ENCODE data around the gene VPREB3. TPM values are rescaled to one million over a fixed set of nuclear protein-coding genes. Genes with fewer than 3 reads are reported as not detected.

Gene VPREB3
- total RNA-seq, 1 experiment from 2014 or later: 0.88 TPM

- peaks cover 50% of the 10 kb centered on the region for H3K4me1 ChIP-seq (ENCODE audit: insufficient read depth, low read length, poor library complexity, severe bottlenecking)
- TF ChIP-seq, protein P1, sequence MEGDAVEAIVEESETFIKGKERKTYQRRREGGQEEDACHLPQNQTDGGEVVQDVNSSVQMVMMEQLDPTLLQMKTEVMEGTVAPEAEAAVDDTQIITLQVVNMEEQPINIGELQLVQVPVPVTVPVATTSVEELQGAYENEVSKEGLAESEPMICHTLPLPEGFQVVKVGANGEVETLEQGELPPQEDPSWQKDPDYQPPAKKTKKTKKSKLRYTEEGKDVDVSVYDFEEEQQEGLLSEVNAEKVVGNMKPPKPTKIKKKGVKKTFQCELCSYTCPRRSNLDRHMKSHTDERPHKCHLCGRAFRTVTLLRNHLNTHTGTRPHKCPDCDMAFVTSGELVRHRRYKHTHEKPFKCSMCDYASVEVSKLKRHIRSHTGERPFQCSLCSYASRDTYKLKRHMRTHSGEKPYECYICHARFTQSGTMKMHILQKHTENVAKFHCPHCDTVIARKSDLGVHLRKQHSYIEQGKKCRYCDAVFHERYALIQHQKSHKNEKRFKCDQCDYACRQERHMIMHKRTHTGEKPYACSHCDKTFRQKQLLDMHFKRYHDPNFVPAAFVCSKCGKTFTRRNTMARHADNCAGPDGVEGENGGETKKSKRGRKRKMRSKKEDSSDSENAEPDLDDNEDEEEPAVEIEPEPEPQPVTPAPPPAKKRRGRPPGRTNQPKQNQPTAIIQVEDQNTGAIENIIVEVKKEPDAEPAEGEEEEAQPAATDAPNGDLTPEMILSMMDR (conservative IDR thresholded peaks at IDR 0.05; ENCODE audit: low read depth, low read length): no peak
- no peak for TF ChIP-seq EZH2 (IDR thresholded peaks at IDR 0.05; ENCODE audit: borderline replicate concordance, low read depth, low read length, poor library complexity, severe bottlenecking)
- CTCF ChIA-PET: no interaction called here
- intact Hi-C loops (cut with micrococcal nuclease; ENCODE audit: unreplicated experiment): loop anchor here (5.0 kb wide), 1 partner anchor 222 kb away; no protein-coding TSS in a partner anchor
- H3K27me3 ChIP-seq (replicated peaks; ENCODE audit: insufficient read depth, low read depth, low read length, poor library complexity): no peaks in the 10 kb centered on the region
- peak overlapping the region; percentile 49 for H3K27ac ChIP-seq (ENCODE audit: low read depth, low read length, poor library complexity, severe bottlenecking)
- POLR2A ChIA-PET (ENCODE audit: low non-redundant PET): no interaction called here
- peak overlapping the region; percentile 29 for H3K4me3 ChIP-seq (ENCODE audit: low read depth, low read length, poor library complexity, severe bottlenecking)
- peaks cover 8% of the 10 kb centered on the region for H3K36me3 ChIP-seq (ENCODE audit: insufficient read depth, low read length, poor library complexity, severe bottlenecking)
- BruUV-seq (replicated peaks): no TSS peak
- no peak for DNase-seq (ENCODE audit: low spot score)
- no peaks in the 10 kb centered on the region for H3K9me3 ChIP-seq (ENCODE audit: low read depth, low read length, poor library complexity, severe bottlenecking)
Measured at GRCh38 chr22:23763954-23764353, 9.7 kb upstream of the VPREB3 start.

GRCh38 chr22:23763579-23763945 is 9.3 kb upstream of the VPREB3 start:
- H3K36me3 ChIP-seq (ENCODE audit: insufficient read depth, low read length, poor library complexity, severe bottlenecking): peaks cover 8% of the 10 kb centered on the region
- H3K4me3 ChIP-seq (ENCODE audit: low read depth, low read length, poor library complexity, severe bottlenecking): peak overlapping the region; percentile 29
- no peaks in the 10 kb centered on the region for H3K27me3 ChIP-seq (replicated peaks; ENCODE audit: insufficient read depth, low read depth, low read length, poor library complexity)
- CTCF ChIA-PET: no interaction called here
- TF ChIP-seq, protein P1 (conservative IDR thresholded peaks at IDR 0.05; ENCODE audit: low read depth, low read length): no peak
- TF ChIP-seq EZH2 (IDR thresholded peaks at IDR 0.05; ENCODE audit: borderline replicate concordance, low read depth, low read length, poor library complexity, severe bottlenecking): no peak
- intact Hi-C loops (cut with micrococcal nuclease; ENCODE audit: unreplicated experiment): loop anchor here (5.0 kb wide), 1 partner anchor 221 kb away; no protein-coding TSS in a partner anchor
- no TSS peak for BruUV-seq (replicated peaks)
- POLR2A ChIA-PET (ENCODE audit: low non-redundant PET): no interaction called here
- peaks cover 49% of the 10 kb centered on the region for H3K4me1 ChIP-seq (ENCODE audit: insufficient read depth, low read length, poor library complexity, severe bottlenecking)
- DNase-seq (ENCODE audit: low spot score): peak; percentile 74
- no peaks in the 10 kb centered on the region for H3K9me3 ChIP-seq (ENCODE audit: low read depth, low read length, poor library complexity, severe bottlenecking)
- H3K27ac ChIP-seq (ENCODE audit: low read depth, low read length, poor library complexity, severe bottlenecking): peak overlapping the region; percentile 49

GRCh38 chr22:23762842-23763578 is 8.8 kb upstream of the VPREB3 start, which contains the start of gene C22orf15:
Gene C22orf15, plus strand, starts transcription at chr22:23762990. Its CDS starts 317 bp downstream, at chr22:23763307.
- peak within 1 kb of the TSS; percentile 29 for H3K4me3 ChIP-seq (ENCODE audit: low read depth, low read length, poor library complexity, severe bottlenecking)
- no peaks in the 10 kb centered on the region for H3K9me3 ChIP-seq (ENCODE audit: low read depth, low read length, poor library complexity, severe bottlenecking)
- no peaks in the 10 kb centered on the region for H3K27me3 ChIP-seq (replicated peaks; ENCODE audit: insufficient read depth, low read depth, low read length, poor library complexity)
- CTCF ChIA-PET: no interaction called here
- H3K4me1 ChIP-seq (ENCODE audit: insufficient read depth, low read length, poor library complexity, severe bottlenecking): peaks cover 47% of the 10 kb centered on the region
- peak within 1 kb of the TSS; percentile 49 for H3K27ac ChIP-seq (ENCODE audit: low read depth, low read length, poor library complexity, severe bottlenecking)
- no TSS peak for BruUV-seq (replicated peaks)
- peak; percentile 94 for DNase-seq (ENCODE audit: low spot score)
- no peak for TF ChIP-seq EZH2 (IDR thresholded peaks at IDR 0.05; ENCODE audit: borderline replicate concordance, low read depth, low read length, poor library complexity, severe bottlenecking)
- TF ChIP-seq, protein P1 (conservative IDR thresholded peaks at IDR 0.05; ENCODE audit: low read depth, low read length): no peak
- H3K36me3 ChIP-seq (ENCODE audit: insufficient read depth, low read length, poor library complexity, severe bottlenecking): peaks cover 8% of the 10 kb centered on the region
- intact Hi-C loops (cut with micrococcal nuclease; ENCODE audit: unreplicated experiment): loop anchor here (5.0 kb wide), 1 partner anchor 221 kb away; no protein-coding TSS in a partner anchor
- POLR2A ChIA-PET (ENCODE audit: low non-redundant PET): no interaction called here

Measured in A673 (cell line).